Measurements from ENCODE around the gene SIGLEC15. TPM values are rescaled to one million over a fixed set of nuclear protein-coding genes. Genes with fewer than 3 reads are reported as not detected.

SIGLEC15 gene
- total and polyA plus RNA-seq, 2 experiments from 2014 or later, result 0.30 to 1.5 TPM

GRCh38 chr18:45833846-45834245 lies 8.4 kb downstream of the SIGLEC15 start:
- no peaks in the 10 kb centered on the region for H3K79me2 ChIP-seq
- no peaks in the 10 kb centered on the region for H3K9me3 ChIP-seq (ENCODE audit: low read depth)
- no peak overlapping the region for H3K4me3 ChIP-seq
- no peak overlapping the region for H3K4me2 ChIP-seq
- TF ChIP-seq EZH2 (IDR thresholded peaks at IDR 0.05; ENCODE audit: borderline replicate concordance) (no peak), EZH2phosphoT487 (IDR thresholded peaks at IDR 0.05; ENCODE audit: low read depth, severe bottlenecking, unreplicated experiment) (no peak), CTCF (IDR thresholded peaks at IDR 0.05; ENCODE audit: poor library complexity) (no peak)
- no peaks in the 10 kb centered on the region for H3K9me2 ChIP-seq (replicated peaks; ENCODE audit: insufficient read depth)
- no peak overlapping the region for H2AFZ ChIP-seq
- H3K36me3 ChIP-seq (replicated peaks; ENCODE audit: insufficient read depth, low read depth), result no peaks in the 10 kb centered on the region
- H3K4me1 ChIP-seq (ENCODE audit: insufficient read depth), result peaks cover 33% of the 10 kb centered on the region
- H3K27me3 ChIP-seq, result peaks cover 10% of the 10 kb centered on the region
- DNase-seq (ENCODE audit: low spot score), result no peak
- WGBS (ENCODE audit: low lambda C conversion rate, missing lambda C conversion rate), result 92% methylated on average over 5 of the region's 5 CpGs
- no peak overlapping the region for H3K27ac ChIP-seq
- no peaks in the 10 kb centered on the region for H4K20me1 ChIP-seq (ENCODE audit: insufficient read depth, poor library complexity, severe bottlenecking)

- Histone ChIP-seq H3K9me2 (replicated peaks; ENCODE audit: insufficient read depth) (no peaks in the 10 kb centered on the region), H3K36me3 (replicated peaks; ENCODE audit: insufficient read depth, low read depth) (no peaks in the 10 kb centered on the region), H3K4me2 (no peak overlapping the region), H3K9me3 (ENCODE audit: low read depth) (no peaks in the 10 kb centered on the region), H3K27me3 (peaks cover 10% of the 10 kb centered on the region), H3K4me3 (no peak overlapping the region), H3K79me2 (no peaks in the 10 kb centered on the region), H3K27ac (no peak overlapping the region), H4K20me1 (ENCODE audit: insufficient read depth, poor library complexity, severe bottlenecking) (no peaks in the 10 kb centered on the region), H3K4me1 (ENCODE audit: insufficient read depth) (peaks cover 30% of the 10 kb centered on the region), H2AFZ (no peak overlapping the region)
- DNase-seq (ENCODE audit: low spot score), result no peak
- WGBS (ENCODE audit: low lambda C conversion rate, missing lambda C conversion rate), result 79% methylated on average over 1 of the region's 1 CpG
- TF ChIP-seq CTCF (IDR thresholded peaks at IDR 0.05; ENCODE audit: poor library complexity) (no peak), EZH2phosphoT487 (IDR thresholded peaks at IDR 0.05; ENCODE audit: low read depth, severe bottlenecking, unreplicated experiment) (no peak), EZH2 (IDR thresholded peaks at IDR 0.05; ENCODE audit: borderline replicate concordance) (no peak)
Measured at GRCh38 chr18:45834306-45834705, 8.8 kb downstream of the SIGLEC15 start.

GRCh38 chr18:45835057-45835636 lies 9.7 kb downstream of the SIGLEC15 start:
- Histone ChIP-seq H3K27ac (no peak overlapping the region), H2AFZ (no peak overlapping the region), H4K20me1 (ENCODE audit: insufficient read depth, poor library complexity, severe bottlenecking) (no peaks in the 10 kb centered on the region), H3K79me2 (no peaks in the 10 kb centered on the region), H3K27me3 (peaks cover 10% of the 10 kb centered on the region), H3K9me2 (replicated peaks; ENCODE audit: insufficient read depth) (no peaks in the 10 kb centered on the region), H3K4me3 (no peak overlapping the region), H3K4me2 (no peak overlapping the region), H3K9me3 (ENCODE audit: low read depth) (no peaks in the 10 kb centered on the region), H3K4me1 (ENCODE audit: insufficient read depth) (peaks cover 25% of the 10 kb centered on the region), H3K36me3 (replicated peaks; ENCODE audit: insufficient read depth, low read depth) (no peaks in the 10 kb centered on the region)
- no peak for TF ChIP-seq EZH2phosphoT487 (IDR thresholded peaks at IDR 0.05; ENCODE audit: low read depth, severe bottlenecking, unreplicated experiment)
- 59% methylated on average over 3 of the region's 3 CpGs for WGBS (ENCODE audit: low lambda C conversion rate, missing lambda C conversion rate)
- DNase-seq (ENCODE audit: low spot score), result no peak

GRCh38 chr18:45836242-45837205 lies 11.0 kb downstream of the SIGLEC15 start:
- no peaks in the 10 kb centered on the region for H3K36me3 ChIP-seq (replicated peaks; ENCODE audit: insufficient read depth, low read depth)
- H3K79me2 ChIP-seq, result no peaks in the 10 kb centered on the region
- peaks cover 25% of the 10 kb centered on the region for H3K4me1 ChIP-seq (ENCODE audit: insufficient read depth)
- H3K9me2 ChIP-seq (replicated peaks; ENCODE audit: insufficient read depth), result no peaks in the 10 kb centered on the region
- WGBS (ENCODE audit: low lambda C conversion rate, missing lambda C conversion rate), result 59% methylated on average over 14 of the region's 14 CpGs
- DNase-seq (ENCODE audit: low spot score), result peak; percentile 53
- peaks cover 10% of the 10 kb centered on the region for H3K27me3 ChIP-seq
- H3K9me3 ChIP-seq (ENCODE audit: low read depth), result no peaks in the 10 kb centered on the region
- H3K4me2 ChIP-seq, result peak overlapping the region; percentile 20
- H3K4me3 ChIP-seq, result no peak overlapping the region
- no peak overlapping the region for H2AFZ ChIP-seq
- no peak for TF ChIP-seq EZH2 (IDR thresholded peaks at IDR 0.05; ENCODE audit: borderline replicate concordance)
- TF ChIP-seq CTCF (IDR thresholded peaks at IDR 0.05; ENCODE audit: poor library complexity), result no peak
- TF ChIP-seq EZH2phosphoT487 (IDR thresholded peaks at IDR 0.05; ENCODE audit: low read depth, severe bottlenecking, unreplicated experiment), result no peak
- peak overlapping the region; percentile 24 for H3K27ac ChIP-seq
- H4K20me1 ChIP-seq (ENCODE audit: insufficient read depth, poor library complexity, severe bottlenecking), result no peaks in the 10 kb centered on the region

All from hepatocyte (in vitro differentiated cells).